HG03064 (cell line): Measurements from ENCODE around the gene NOS3.

ENCODE experiments used
- ATAC-seq: cut with Tn5 transposase; IDR thresholded peaks from one replicate; pipeline ENCODE4 v1.9.1; 2021; ENCODE audit warnings: low read depth; ENCODE audit not compliant: unreplicated experiment

The NOS3 gene

GRCh38 chr7:150977382-150978125 is 13.3 kb upstream of the NOS3 start:
- no peak for ATAC-seq

GRCh38 chr7:150978126-150978789 is 12.6 kb upstream of the NOS3 start, which contains the start of gene KCNH2:
KCNH2 (minus strand) TSS chr7:150978321; CDS start chr7:150977913, 408 bp downstream.
- ATAC-seq, result no peak

- ATAC-seq, result no peak
Measured at GRCh38 chr7:150979713-150980390, 11.0 kb upstream of the NOS3 start.

- no peak for ATAC-seq
Measured at GRCh38 chr7:150980663-150981062, 10.2 kb upstream of the NOS3 start.

- no peak for ATAC-seq
Measured at GRCh38 chr7:150981644-150982043, 9.2 kb upstream of the NOS3 start.

- ATAC-seq, result no peak
Measured at GRCh38 chr7:150982351-150982750, 8.5 kb upstream of the NOS3 start.

- ATAC-seq, result no peak
Measured at GRCh38 chr7:150983893-150984368, 6.9 kb upstream of the NOS3 start.

GRCh38 chr7:150986099-150986512 is 4.7 kb upstream of the NOS3 start:
- ATAC-seq, result no peak

GRCh38 chr7:150986556-150986955 is 4.3 kb upstream of the NOS3 start:
- no peak for ATAC-seq

GRCh38 chr7:150988230-150989226 is 2.3 kb upstream of the NOS3 start:
- ATAC-seq, result no peak

- no peak for ATAC-seq
Measured at GRCh38 chr7:150989456-150989855, 1.4 kb upstream of the NOS3 start.

GRCh38 chr7:150992051-150992640 is 1.3 kb downstream of the NOS3 start:
- ATAC-seq, result no peak

- no peak for ATAC-seq
Measured at GRCh38 chr7:150992833-150993302, 2.1 kb downstream of the NOS3 start.

- ATAC-seq, result no peak
Measured at GRCh38 chr7:150993511-150993910, 2.7 kb downstream of the NOS3 start.

GRCh38 chr7:150994141-150994837 is 3.5 kb downstream of the NOS3 start:
- ATAC-seq, result no peak

GRCh38 chr7:150994838-150995510 is 4.2 kb downstream of the NOS3 start:
- no peak for ATAC-seq

- ATAC-seq, result no peak
Measured at GRCh38 chr7:150996376-150997074, 5.7 kb downstream of the NOS3 start.

GRCh38 chr7:150997075-150997511 is 6.3 kb downstream of the NOS3 start:
- no peak for ATAC-seq
